GM12873 (cell line): ENCODE measurements around the gene APLF.

ENCODE experiments used
- TF ChIP-seq, protein P1 (sequence below): IDR thresholded peaks from 2 replicates; pipeline ENCODE4 v1.5.1; 2012; ENCODE audit warnings: low read depth, mild to moderate bottlenecking, moderate library complexity, low read length, control low read depth; ENCODE audit not compliant: insufficient read depth; ENCODE audit errors: missing control alignments

The APLF gene

DNA sequence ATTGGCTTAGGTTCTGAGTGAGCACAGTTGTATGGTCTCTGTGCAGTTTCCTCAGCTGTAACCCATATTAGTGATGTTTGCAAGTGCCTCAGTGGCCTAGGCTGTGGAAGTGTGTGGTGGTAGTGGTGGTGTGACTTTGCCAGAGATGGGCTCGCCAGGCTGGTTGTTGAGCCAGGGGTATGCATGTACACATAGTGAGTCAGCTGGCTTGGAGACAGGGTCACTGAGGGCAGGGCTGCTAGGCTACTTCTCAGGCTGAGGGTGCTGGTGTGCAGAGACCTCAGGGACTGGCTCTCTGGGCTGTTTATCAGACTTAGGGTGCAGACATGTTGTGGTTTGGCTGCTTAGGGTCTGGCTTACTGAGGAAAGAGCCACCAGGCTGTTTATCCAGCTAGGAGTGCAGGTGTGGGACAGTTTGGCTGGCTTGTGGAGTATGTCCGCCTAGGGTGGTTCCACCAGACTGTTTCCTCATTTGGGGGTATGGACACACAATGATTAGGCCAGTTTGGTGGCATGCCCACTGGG lies 15.0 kb downstream of the APLF start:
- TF ChIP-seq, protein P1, sequence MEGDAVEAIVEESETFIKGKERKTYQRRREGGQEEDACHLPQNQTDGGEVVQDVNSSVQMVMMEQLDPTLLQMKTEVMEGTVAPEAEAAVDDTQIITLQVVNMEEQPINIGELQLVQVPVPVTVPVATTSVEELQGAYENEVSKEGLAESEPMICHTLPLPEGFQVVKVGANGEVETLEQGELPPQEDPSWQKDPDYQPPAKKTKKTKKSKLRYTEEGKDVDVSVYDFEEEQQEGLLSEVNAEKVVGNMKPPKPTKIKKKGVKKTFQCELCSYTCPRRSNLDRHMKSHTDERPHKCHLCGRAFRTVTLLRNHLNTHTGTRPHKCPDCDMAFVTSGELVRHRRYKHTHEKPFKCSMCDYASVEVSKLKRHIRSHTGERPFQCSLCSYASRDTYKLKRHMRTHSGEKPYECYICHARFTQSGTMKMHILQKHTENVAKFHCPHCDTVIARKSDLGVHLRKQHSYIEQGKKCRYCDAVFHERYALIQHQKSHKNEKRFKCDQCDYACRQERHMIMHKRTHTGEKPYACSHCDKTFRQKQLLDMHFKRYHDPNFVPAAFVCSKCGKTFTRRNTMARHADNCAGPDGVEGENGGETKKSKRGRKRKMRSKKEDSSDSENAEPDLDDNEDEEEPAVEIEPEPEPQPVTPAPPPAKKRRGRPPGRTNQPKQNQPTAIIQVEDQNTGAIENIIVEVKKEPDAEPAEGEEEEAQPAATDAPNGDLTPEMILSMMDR: no peak

DNA sequence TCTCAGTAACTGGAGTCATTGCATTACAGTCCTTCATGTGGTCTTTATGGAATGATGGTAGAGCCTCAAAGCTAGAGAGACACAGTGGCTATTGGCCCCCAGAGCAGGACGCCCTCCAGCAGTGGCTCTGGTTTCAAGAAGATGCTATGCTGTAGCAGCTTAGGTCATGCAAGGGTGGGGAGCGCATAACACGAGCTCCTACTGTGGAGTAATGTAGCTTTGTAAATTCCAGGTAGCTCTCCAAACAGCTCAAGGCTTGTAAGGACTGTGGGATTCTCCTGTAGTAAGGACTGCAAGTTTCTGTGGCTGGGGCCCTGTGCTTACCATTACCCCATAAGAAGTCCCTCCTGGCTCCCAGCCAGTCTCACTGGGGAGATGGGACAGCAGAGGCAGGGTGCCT lies 15.6 kb downstream of the APLF start:
- TF ChIP-seq, protein P1: no peak

DNA sequence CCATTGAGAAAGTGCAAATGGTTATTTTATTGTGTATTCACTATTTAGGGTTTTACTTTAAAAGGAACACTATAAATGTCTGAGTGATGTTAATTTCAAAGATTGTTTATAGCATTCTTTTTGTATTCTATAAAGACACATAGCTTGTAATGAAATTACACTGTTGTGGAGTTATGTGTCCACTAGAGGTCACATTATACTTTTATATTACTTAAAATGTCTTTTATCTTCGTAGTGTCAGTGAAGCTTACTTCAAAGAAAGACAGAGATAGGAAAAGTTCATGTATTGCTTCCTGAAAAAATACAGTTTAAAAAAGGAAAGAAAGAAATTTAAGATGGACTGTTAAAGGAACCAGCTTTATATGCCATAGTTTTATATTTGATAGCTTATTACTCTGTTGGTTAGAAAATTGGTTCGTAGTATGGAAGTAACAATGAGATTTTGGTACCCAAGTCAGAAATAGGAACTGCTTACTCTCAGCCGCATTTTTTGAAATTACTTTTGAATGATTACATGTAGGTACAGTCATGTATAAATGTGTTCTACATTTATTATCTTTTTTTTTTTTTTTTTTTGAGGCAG lies 20.5 kb downstream of the APLF start:
- TF ChIP-seq, protein P1: peak; percentile 40

DNA sequence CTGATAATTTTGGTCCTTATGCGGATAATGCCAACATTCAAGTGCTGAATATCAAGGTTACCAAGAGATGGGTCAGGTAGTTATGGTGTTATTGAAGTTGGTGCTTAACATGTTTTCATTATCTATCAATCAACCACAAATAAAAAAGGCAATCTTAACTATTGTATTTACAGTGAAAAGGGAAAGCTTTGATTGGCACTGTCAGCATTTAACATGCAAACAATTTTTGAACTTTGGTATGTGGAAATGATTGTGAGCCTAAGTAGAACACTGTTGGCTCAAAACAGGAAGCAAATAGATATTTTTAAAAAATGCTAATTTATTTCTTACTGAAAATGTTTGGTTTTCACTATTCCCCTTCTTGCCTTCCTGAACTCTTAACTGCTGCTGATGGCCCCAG lies 21.9 kb downstream of the APLF start:
- TF ChIP-seq, protein P1: no peak

DNA sequence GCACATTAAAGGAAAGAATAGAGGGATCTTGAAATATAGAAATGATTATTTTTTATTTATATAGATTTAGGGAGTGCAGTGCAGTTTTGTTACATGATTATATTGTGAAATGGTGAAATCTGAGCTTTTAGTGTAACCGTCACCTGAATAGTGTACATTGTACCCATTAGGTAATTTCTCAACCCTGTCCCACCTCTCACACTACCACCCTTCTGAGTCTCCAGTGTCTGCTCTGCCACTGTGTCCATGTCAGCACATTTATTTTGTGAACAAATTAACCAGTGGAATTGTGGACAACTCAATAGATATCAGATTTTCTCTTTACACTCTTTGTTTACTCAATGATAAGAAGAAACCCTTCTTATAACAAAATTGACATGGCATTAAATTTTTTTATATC lies 24.2 kb downstream of the APLF start:
- TF ChIP-seq, protein P1: no peak

DNA sequence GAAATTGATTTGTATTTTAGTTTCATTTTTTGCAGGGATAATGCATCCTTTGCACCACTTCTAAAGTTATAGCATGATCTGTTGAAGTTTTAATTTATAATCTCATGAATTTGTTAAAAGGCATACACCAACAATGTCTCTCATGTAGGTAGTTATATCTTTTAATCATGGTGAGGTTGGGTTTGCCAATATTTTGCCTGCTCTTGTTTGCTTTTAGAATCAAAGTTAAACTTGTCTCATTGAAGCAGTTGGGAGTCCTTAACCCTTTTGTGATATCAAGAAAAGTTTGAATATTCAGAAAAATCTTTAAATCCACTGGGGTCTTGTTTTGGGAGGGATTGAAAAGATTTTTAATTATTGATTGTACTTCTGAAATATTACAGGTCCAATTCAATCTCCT lies 31.7 kb downstream of the APLF start:
- TF ChIP-seq, protein P1: no peak

DNA sequence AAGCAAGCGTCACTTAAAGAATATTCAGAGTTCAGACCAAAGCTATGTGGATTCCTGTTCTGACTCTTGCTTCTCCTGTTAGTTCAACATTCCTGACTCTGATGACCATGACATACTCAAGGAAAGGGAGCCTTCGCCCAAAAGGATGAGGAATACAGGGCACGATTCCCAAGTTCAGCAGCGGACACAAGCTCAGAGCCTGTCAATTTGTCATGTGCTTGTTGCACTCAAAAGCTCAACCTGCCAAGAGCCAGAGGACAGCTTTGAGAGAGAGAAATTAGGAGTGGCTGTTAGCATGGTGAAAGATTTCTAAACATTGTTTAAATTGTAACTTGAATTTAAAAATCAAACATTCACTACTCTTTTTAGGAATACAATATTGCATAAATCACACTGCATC lies 33.3 kb downstream of the APLF start:
- TF ChIP-seq, protein P1: no peak
